ENCODE data around the gene COL23A1. TPM values are rescaled to one million over a fixed set of nuclear protein-coding genes. Genes with fewer than 3 reads are reported as not detected.

Gene COL23A1
- polyA plus RNA-seq, 2 of the 4 experiments (the other 2 are of a cell fraction), result not detected

GRCh38 chr5:178209334-178210072 lies 380.7 kb downstream of the COL23A1 start:
- ATAC-seq (no peak), FAIRE-seq (no peak), DNase-seq (ENCODE audit: low read depth in 1 of 2, low spot score in 1 of 2) (no peak)
- H3K27ac ChIP-seq, result no peak overlapping the region
- 92% methylated on average over 8 of the region's 8 CpGs for WGBS (ENCODE audit: missing lambda C conversion rate)
- no peaks in the 10 kb centered on the region for H3K9me3 ChIP-seq
- ChIA-PET POLR2A (no interaction called here), CTCF (interaction anchor here (2.0 kb wide), 1 partner anchor 134 kb away, joined by 5 read pairs; no protein-coding TSS in a partner anchor)
- H3K4me1 ChIP-seq, result peaks cover 30% of the 10 kb centered on the region
- H3K4me2 ChIP-seq, result no peak overlapping the region
- TF ChIP-seq BCL3 (IDR thresholded peaks at IDR 0.05), result no peak
- no peak for TF ChIP-seq FOXS1 (CRISPR knock-in tag; IDR thresholded peaks at IDR 0.05)
- TF ChIP-seq ZC3H11A (IDR thresholded peaks at IDR 0.05), result no peak
- no peak for TF ChIP-seq HEYL (CRISPR knock-in tag; IDR thresholded peaks at IDR 0.05)
- no peak for TF ChIP-seq CHD2 (IDR thresholded peaks at IDR 0.05; ENCODE audit: low read length, partially characterized antibody)
- no peak for TF ChIP-seq POLR2A (IDR thresholded peaks at IDR 0.05; ENCODE audit: low read length)
- no peak for TF ChIP-seq RCOR1 (IDR thresholded peaks at IDR 0.05; ENCODE audit: low read depth, low read length)
- TF ChIP-seq KDM1A (IDR thresholded peaks at IDR 0.05; ENCODE audit: low read depth), result no peak
- TF ChIP-seq BHLHE40 (IDR thresholded peaks at IDR 0.05; ENCODE audit: low read depth, low read length), result no peak
- no peak for TF ChIP-seq HMGXB4 (CRISPR knock-in tag; IDR thresholded peaks at IDR 0.05; ENCODE audit: borderline replicate concordance)
- TF ChIP-seq RNF2 (IDR thresholded peaks at IDR 0.05; ENCODE audit: borderline replicate concordance, low read depth), result no peak
- TF ChIP-seq ZSCAN20 (CRISPR knock-in tag; IDR thresholded peaks at IDR 0.05), result no peak
- TF ChIP-seq CHD4 (IDR thresholded peaks at IDR 0.05; ENCODE audit: borderline replicate concordance), result no peak
- no peak for TF ChIP-seq CEBPB (IDR thresholded peaks at IDR 0.05)
- no peak for TF ChIP-seq ZFP36 (IDR thresholded peaks at IDR 0.05; ENCODE audit: borderline replicate concordance, partially characterized antibody)
- TF ChIP-seq FOSB (CRISPR knock-in tag; IDR thresholded peaks at IDR 0.05), result no peak
- no peak for TF ChIP-seq ATOH8 (CRISPR knock-in tag; IDR thresholded peaks at IDR 0.05; ENCODE audit: low read depth)
- TF ChIP-seq ESRRA (IDR thresholded peaks at IDR 0.05; ENCODE audit: borderline replicate concordance, low read length), result no peak
- H3K4me3 ChIP-seq, result no peak overlapping the region

- Histone ChIP-seq H3K4me3 (no peak overlapping the region), H3K4me1 (peaks cover 30% of the 10 kb centered on the region), H3K4me2 (no peak overlapping the region; the same call in 2 of the 3 replicates), H3K9me3 (no peaks in the 10 kb centered on the region), H3K27ac (no peak overlapping the region)
- CTCF ChIA-PET, result interaction anchor here (0.9 kb wide), 1 partner anchor 16 kb away, joined by 3 read pairs; no protein-coding TSS in a partner anchor
- 90% methylated on average over 5 of the region's 5 CpGs for WGBS (ENCODE audit: missing lambda C conversion rate)
- no peak for FAIRE-seq
- no peak for ATAC-seq
- POLR2A ChIA-PET, result no interaction called here
- TF ChIP-seq JUN (IDR thresholded peaks at IDR 0.05), result peak in 1 of 2 experiments; percentile 37; a peak in 1 of 5 replicates
- TF ChIP-seq MYC (IDR thresholded peaks at IDR 0.05; ENCODE audit: borderline replicate concordance, low read length), result no peak
- peak in 1 of 2 experiments; percentile 64 for DNase-seq (ENCODE audit: low read depth in 1 of 2, low spot score in 1 of 2)
Measured at GRCh38 chr5:178208540-178209227, 381.5 kb downstream of the COL23A1 start.

Measured in A549 (cell line).